ENCODE results near the gene EXO1.

The EXO1 gene

DNA sequence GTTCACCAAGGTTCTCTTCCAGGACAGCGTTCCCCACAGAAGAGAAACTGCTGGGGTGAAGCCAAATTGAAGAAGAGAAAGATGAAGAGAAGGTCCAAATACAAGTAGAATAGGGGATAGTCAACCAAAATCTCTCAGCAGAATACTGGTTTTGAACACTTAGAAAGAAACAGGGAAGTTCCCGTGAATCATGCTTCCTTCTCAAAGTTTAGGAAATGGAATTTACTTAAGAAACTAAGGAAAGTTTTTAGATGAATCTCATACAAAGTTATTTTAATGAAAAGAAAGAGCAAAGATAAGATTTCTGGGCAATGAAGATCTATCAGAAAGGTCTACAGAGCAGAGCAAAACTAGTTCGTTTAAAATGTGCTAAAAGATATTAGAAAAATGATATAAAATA is 43.3 kb downstream of the EXO1 start:
- DNase-seq (ENCODE audit: low read depth), result no peak

DNA sequence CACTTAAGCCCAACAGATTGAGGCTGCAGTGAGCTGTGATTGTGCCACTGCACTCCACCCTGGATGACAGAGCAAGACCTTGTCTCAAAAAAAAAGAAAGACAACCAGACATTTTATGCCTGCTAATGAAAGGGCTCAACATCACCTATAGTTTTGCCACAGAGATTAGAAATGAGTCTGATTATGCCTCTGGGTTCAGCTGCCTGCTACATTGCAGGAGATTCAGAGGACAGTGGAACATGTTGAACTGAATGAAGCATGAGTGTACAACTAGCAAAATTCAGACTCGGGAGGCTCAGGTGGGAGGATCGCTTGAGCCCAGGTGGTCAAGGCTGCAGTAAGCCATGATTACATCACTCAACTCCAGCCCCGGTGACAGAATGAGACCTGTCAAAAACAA is 46.0 kb downstream of the EXO1 start:
- no peak for DNase-seq (ENCODE audit: low read depth)

DNA sequence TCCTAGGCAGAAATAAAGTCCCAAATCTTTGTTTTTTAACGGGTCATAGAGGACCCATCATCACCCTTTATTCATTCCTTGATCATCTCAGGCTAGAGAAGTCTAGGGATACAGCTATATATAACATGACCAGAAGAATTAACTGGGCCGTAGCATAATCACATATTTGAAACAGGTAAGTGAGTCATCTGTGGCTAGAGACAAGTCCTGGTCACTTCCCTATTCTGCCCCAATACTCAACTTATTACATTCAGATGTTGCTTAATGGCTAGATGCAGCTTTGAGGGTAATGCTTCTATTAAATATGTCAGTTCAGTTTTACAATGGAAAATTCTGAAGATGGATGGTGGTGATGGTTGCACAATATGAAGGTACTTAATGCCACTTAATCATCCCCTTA is 47.0 kb downstream of the EXO1 start:
- DNase-seq (ENCODE audit: low read depth), result no peak

DNA sequence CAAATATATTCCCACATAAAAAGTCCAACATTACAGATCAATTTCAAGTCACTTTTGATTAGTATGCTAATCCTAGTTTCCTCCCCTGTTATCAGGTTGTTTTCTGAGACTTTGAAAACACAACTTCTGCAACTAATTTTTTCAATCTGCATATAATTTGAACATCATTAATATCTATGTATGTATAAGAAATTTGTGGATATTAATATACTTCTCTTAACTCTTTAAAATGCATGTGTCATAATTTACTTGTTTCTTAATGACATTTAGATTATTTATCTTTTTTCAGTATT is 48.6 kb downstream of the EXO1 start:
- no peak for DNase-seq (ENCODE audit: low read depth)

DNA sequence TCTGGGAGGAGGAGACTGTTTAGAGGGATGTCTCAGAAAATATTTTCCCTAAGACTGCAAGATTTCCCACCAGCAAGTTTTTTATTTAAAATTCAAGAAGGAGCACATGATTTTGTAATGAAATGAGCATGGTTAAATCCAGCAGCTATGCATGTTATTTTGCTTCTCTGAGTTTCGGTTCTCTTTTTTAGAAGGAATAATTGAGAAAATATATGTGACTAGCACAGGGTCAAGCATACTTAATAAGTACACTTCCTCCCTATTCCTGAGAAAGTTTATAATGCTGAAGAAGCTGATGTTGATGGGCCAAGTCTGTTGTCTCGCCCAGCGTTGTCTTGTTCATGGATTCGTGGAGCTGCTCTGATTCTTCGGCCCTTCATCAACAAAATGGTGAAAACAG is 51.2 kb downstream of the EXO1 start:
- DNase-seq (ENCODE audit: low read depth), result no peak

DNA sequence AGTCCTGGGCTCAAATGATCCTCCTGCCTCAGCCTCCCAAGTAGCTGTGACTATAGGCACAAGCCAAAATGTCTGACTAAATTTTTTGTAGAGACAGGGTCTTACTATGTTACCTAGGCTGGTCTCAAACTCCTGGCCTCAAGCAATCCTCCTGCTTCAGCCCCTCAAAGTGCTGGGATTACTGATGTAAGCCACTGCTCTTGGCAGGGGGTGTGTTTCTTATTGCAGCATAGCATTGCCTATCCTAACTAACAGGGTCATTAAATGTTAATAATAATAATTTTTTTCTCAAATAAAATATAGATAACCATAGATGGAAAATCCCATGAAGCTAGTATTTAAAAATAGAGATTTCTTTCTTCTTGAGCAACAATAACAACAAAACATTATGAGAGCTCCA is 52.4 kb downstream of the EXO1 start:
- no peak for DNase-seq (ENCODE audit: low read depth)

DNA sequence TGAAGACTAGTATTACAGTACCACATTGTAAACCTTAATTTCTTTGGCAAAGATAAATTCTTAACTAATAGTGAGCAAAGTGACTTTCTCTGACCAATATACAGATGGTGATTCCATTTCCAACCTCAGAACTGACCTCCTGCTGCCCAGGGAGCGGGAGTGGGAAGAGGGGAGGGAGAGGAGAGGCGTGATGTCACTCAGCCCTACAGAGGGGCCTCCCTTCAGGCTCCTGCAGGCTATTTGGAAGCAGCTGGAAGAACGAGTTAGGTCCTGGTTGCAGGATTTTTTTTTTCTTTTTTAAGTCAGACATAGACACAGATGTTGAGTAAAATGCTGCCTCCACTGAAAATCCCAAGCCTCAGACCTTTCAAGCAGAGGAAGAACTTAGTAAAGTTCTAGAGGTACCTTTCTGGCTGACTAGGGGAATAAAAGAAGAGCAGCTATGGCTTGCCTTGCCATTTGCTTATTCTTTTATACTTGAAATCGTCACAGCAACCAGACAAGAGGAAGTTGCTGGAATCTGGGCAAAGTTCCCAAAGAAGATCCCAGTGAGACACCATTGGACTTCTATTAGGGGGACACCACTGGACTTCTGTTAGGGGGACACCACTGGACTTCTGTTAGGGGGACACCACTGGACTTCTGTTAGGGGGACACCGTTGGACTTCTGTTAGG is 54.5 kb downstream of the EXO1 start:
- no peak for DNase-seq (ENCODE audit: low read depth)

DNA sequence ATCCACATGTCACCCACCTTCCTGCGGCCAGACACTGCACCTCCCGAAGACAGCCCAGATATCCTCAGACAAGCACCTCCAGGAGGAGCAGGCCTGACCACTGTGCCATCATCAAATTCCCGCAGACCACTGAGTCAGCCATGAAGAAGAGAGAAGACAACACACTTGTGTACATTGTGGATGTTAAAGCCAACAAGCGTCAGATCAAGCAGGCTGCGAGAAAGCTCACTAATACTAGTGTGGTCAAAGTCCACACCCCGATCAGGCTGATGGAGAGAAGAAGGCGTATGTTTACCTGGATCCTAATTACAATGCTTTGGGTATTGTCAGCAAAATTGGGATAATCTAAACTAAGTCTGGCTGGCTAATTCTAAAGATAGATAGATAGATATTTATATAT is 68.2 kb downstream of the EXO1 start:
- no peak for DNase-seq (ENCODE audit: low read depth)

DNA sequence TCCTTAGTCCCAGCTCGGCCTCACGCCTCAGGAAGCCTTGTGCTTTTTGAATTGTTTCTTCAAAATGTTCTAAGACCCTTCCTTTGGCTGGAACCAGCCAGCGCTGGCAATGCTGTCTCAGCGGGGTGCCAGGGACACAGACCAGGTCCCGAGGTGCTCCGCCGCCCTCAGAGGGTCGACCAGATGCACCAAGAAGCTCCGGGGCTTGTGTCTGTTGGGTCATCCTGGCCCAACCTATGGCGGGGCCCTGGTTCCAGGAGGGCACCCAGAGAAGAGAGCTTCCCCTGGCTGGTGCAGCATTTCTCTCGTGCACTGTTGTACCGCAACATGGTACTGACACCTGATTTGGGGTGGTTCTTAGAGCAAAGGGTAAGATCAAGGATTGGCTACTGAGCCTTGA is 69.5 kb downstream of the EXO1 start:
- no peak for DNase-seq (ENCODE audit: low read depth)

DNA sequence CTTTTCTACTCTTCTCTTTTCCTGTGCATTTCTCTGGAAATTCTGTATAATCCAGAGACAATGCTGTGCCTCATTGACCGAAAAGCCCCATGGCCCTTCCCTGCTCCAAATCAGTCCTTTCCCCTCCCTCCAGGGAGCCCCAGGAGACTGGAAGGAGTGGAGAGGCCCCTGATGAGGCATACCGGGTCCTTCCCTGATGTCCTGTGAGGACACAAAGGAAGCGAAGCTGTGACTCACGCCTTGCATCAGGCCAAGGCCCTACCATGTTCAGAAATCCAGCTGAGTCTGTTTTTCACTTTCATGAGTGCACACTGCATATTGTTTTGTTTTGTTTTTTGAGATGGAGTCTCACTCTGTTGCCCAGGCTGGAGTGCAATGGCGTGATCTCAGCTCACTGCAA is 70.9 kb downstream of the EXO1 start:
- no peak for DNase-seq (ENCODE audit: low read depth)

DNA sequence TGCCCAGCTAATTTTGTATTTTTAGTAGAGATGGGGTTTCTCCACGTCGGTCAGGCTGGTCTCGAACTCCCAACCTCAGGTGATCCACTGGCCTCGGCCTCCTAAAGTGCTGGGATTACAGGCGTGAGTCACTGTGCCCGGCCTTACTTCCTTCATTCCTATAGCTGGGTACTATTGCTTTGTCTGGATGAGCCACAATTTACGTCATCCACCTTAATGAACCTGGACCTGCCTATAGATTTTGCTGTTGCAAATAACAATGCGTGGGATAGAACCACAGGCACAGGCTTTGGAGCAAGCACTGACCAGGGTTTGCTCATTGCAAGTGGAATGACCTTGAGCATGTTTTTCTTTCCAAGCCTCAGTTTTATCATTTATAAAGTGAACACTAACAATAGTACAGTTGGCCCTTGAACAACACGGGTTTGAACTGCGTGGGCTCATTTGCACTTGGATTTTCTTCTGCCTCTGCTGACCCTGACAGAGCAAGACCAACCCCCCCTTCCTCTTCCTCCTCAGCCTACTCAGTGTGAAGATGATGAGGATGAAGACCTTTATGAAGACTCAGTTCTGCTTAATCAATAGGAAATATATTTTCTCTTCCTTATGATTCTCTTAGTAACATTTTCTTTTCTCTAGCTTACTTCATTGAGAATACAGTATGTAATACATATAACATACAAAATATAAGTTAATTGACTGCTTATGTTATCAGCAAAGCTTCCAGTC is 76.2 kb downstream of the EXO1 start:
- DNase-seq (ENCODE audit: low read depth), result no peak

DNA sequence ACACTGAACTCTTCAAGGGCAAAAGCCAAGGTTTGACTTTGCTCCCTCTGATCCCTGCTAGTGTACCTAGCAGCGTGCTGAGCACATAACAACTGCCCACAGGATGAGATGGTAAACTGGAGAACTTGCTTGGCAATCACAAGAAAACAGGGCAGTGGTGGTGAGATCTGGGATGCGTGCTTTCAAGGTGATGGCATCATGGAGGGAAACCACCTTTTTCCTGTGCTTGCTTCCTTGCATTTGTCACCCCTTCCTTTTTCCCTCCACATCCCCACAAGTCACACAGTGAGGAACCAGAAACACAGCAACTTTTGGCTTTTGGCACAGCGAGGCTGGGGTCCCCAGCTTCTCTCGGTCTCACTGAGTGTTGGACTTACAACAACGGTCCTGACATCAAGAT is 78.1 kb downstream of the EXO1 start:
- no peak for DNase-seq (ENCODE audit: low read depth)

DNA sequence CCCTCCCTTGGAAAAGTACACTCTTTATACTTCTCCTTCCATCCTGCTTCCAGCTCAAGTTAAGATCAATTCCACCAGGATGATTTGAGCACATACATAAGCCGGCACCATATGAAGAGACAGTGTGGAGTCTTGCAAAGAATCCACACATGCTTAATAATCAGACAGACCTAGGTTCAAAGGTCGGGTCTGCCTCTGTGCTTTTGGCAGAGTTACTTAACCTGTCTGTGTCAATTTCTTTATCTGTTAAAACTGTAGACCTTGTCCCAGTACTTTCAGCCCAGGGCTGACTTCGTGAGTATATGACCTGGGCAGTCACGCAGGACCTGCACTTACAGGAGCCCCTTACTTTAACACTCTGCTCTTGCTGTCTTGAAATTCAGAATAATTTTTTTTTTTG is 79.3 kb downstream of the EXO1 start:
- DNase-seq (ENCODE audit: low read depth), result no peak

DNA sequence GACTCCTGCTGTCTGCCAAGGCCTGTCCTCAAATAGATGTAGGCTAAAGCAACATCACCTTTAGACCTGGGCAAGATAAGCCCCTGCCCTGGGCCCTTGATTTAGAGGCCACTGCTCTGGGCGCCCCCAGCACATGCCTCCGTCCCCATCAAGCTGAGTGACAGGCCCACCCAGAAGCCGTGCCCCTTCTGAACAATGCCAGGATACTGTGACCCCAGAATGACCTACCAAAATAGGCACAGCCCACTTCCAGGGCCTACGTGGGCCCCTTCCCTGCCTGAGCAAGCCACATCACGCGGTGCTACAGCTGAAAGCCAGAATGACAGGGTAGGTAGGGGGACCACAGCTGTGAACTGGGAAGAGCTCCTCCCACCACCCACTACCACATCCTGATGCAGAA is 84.8 kb downstream of the EXO1 start:
- no peak for DNase-seq (ENCODE audit: low read depth)

DNA sequence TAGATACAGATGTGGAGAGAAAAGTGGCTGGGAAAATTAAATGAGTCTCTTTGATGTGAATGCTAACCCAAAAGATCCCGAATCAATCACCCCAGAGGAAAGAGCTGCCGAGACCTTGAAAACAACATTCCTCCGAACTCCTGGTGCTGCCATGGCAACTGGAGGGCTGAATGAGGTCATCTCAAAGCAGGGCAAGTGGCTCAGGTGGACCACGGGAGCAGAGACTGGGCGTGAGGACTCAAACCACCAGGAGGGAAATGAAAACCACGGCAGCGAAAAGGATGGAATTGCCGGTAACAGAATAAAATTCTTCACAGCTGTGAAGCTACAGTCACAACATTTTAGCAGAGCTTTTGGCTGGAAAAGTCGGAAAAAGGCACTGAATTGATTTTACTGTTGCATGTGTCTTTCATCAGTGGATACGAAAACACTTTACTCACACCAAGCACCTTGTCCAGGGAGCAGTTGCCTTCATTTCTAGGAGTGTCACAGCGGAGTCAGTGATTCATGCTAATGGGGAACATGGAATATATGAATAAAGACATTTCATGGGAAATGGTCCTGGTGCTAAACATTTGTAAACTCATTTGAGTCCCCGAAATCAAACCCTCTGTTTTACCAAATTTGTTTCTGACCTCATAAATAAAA is 86.3 kb downstream of the EXO1 start:
- DNase-seq (ENCODE audit: low read depth), result no peak

DNA sequence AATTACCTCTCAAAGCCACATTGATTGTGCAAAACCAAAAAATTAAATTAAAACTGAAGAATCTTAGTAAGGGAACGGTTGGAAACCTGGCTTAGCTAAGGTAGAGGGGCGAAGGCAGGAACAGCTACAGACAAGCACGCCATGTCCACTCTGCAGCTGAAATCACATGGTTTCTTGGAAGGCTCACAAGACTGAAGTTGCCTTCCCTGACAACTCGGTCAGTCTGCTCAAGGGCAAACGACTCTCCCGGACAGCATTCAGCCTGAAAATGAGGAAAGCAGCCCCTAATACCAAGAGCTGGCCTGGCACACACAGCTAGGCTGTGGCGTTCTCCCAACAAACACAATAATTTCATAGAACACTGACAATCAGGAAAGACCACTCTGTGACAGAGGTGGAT is 86.9 kb downstream of the EXO1 start:
- no peak for DNase-seq (ENCODE audit: low read depth)

Measured in stimulated activated CD8-positive, alpha-beta memory T cell treated with anti-CD3 and anti-CD28 coated beads, Interleukin-15, amount 100 ng/mL, for 24 hours (primary cell).